Central memory CD4-positive, alpha-beta T cell (primary cell): ENCODE results near the gene DAG1.

Source experiments
- DNase-seq: peaks from one replicate; pipeline ENCODE4 v3.0.0; 2022

DAG1 gene

GRCh38 chr3:49518441-49518840 lies 48.4 kb downstream of the DAG1 start:
- DNase-seq, result no peak

GRCh38 chr3:49519296-49519695 lies 49.2 kb downstream of the DAG1 start:
- no peak for DNase-seq

- no peak for DNase-seq
Observed at GRCh38 chr3:49519916-49520385, 49.9 kb downstream of the DAG1 start.

GRCh38 chr3:49523756-49524747 lies 54.0 kb downstream of the DAG1 start:
- DNase-seq, result no peak

- no peak for DNase-seq
Observed at GRCh38 chr3:49529567-49529966, 59.5 kb downstream of the DAG1 start.

GRCh38 chr3:49530231-49530630 lies 60.2 kb downstream of the DAG1 start:
- no peak for DNase-seq

- no peak for DNase-seq
Observed at GRCh38 chr3:49530701-49531100, 60.6 kb downstream of the DAG1 start.

- no peak for DNase-seq
Observed at GRCh38 chr3:49531218-49531617, 61.2 kb downstream of the DAG1 start.

- no peak for DNase-seq
Observed at GRCh38 chr3:49531715-49532114, 61.6 kb downstream of the DAG1 start.

GRCh38 chr3:49533031-49533430 lies 63.0 kb downstream of the DAG1 start:
- no peak for DNase-seq

GRCh38 chr3:49533786-49534519 lies 63.9 kb downstream of the DAG1 start:
- DNase-seq, result no peak

- DNase-seq, result no peak
Observed at GRCh38 chr3:49534581-49535441, 64.7 kb downstream of the DAG1 start.

- no peak for DNase-seq
Observed at GRCh38 chr3:49535971-49536874, 66.2 kb downstream of the DAG1 start.

GRCh38 chr3:49536875-49537533 lies 66.9 kb downstream of the DAG1 start:
- DNase-seq, result no peak

GRCh38 chr3:49539659-49540560 lies 69.8 kb downstream of the DAG1 start:
- DNase-seq, result peak; percentile 82

- DNase-seq, result no peak
Observed at GRCh38 chr3:49552087-49552486, 82.0 kb downstream of the DAG1 start.

GRCh38 chr3:49553324-49553691 lies 83.2 kb downstream of the DAG1 start:
- DNase-seq, result no peak

GRCh38 chr3:49553692-49554632 lies 83.9 kb downstream of the DAG1 start, which contains the start of gene BSN:
TSS of gene BSN (plus strand) at chr3:49554477. CDS start at chr3:49554603, 126 bp downstream.
- peak; percentile 79 for DNase-seq
